NT2/D1 (cell line): Measurements from ENCODE around the gene MAP2K6.

ENCODE experiments used
- SUZ12 ChIP-seq: IDR thresholded peaks from 2 replicates; pipeline ENCODE4 v1.6.1; 2011; ENCODE audit not compliant: insufficient read length, insufficient read depth; ENCODE audit errors: extremely low read depth
- YY1 ChIP-seq: IDR thresholded peaks from 2 replicates; pipeline ENCODE4 v1.6.1; 2011; ENCODE audit not compliant: insufficient read length, insufficient read depth
- ZNF274 ChIP-seq: IDR thresholded peaks from 2 replicates; pipeline ENCODE4 v1.6.1; 2011; ENCODE audit warnings: mild to moderate bottlenecking, low read depth, low read length

GRCh38 chr17:69443138-69443537, 28.6 kb downstream of the MAP2K6 start:
- TF ChIP-seq ZNF274, result no peak
- no peak for TF ChIP-seq YY1
- no peak for TF ChIP-seq SUZ12
